Activated CD4-positive, alpha-beta T cell treated with anti-CD3 and anti-CD28 coated beads for 24 hours (primary cell): ENCODE measurements around the gene ACTR8.

Experiments used
- DNase-seq, 2 donors: peaks; one replicate each; pipeline ENCODE4 v3.0.0-alpha.2; 2020; ENCODE audit warnings: low read depth in 2 of 2

ACTR8 gene

GRCh38 chr3:53835257-53835656 is 46.7 kb downstream of the ACTR8 start:
- no peak for DNase-seq

- DNase-seq, result no peak
Observed at GRCh38 chr3:53834429-53835095, 47.4 kb downstream of the ACTR8 start.

DNA sequence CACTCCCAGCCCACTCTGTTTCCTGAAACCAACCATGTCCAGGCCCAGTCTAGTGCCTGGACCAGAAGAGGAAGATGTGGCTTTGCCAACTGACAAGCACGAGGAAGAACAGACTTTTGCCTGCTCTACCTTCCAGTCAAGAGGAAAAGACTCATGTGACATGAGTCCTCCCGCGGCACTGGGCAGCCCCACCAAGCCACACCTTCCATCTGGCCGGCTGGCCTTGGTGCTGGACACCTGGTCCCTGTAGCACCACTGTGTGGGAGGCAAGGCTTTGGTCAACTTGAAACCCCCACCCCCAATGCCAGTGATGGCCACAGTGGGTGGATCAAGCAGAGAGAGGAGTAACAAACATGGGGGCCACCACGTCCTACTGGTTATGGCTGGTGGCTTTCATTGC is 48.3 kb downstream of the ACTR8 start:
- no peak for DNase-seq

DNA sequence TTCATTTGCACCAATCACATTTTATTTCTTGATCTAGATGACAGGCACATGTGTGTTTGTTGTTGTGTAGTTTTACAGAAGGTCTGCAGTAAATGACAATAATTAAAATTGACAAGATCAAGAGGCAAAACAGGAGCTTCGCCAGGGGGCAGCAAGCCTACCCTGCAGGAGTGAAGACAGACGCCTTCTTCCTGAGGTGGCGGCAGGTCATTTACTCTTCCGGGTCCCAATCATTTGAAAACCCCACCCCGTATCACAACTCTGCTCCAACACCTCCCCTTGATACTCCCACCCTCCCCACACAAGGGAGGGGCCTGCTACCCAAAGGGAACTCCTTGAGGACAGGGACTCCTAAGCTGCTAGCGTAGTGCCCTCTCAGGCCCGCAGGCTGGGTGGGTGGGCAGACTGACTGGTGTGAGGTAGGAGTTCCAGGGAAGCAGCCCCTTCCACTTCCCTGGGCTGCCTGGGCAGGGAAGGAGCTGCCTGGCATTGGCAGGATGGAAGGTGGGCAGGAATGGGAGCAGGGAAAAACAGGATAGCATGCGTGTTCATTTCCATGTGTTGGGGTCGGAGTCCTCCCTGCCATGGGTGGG is 48.8 kb downstream of the ACTR8 start:
- no peak for DNase-seq

- no peak for DNase-seq
Observed at GRCh38 chr3:53830944-53831343, 51.0 kb downstream of the ACTR8 start.

DNA sequence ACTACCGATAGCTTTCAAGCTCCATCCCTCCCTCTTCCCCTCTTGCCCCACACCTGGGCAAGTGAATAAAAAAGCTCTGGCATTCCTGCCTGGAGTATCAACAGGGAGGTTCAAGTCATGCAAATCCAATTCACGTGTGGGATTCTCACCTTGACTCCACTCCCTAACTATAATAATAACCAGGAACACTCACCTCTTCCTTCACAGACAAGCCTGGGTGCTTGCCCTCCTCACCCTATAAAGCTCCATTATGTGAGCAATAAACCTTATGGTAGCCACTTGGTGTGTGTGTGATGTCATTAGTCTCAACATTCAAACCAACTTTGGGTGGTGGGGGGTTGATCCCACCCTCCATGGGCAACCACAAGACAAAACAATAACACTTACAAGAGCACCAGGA is 52.3 kb downstream of the ACTR8 start:
- no peak for DNase-seq

DNA sequence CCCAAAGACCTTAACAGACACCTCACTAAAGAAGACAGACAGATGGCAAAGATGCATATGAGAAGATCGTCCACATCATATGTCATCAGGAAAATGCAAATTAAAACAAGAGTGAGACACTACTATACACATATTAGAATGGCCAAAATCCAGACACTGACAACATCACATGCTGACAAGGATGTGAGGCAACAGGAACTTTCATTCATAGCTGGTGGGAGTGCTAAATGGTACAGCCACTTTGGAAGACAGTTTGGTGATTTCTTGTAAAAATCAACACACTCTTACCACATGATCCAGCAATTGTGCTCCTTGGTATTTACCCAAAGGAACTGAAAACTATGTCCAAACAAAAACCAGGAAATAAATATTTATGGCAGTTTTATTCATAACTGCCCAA is 53.4 kb downstream of the ACTR8 start:
- no peak for DNase-seq

DNA sequence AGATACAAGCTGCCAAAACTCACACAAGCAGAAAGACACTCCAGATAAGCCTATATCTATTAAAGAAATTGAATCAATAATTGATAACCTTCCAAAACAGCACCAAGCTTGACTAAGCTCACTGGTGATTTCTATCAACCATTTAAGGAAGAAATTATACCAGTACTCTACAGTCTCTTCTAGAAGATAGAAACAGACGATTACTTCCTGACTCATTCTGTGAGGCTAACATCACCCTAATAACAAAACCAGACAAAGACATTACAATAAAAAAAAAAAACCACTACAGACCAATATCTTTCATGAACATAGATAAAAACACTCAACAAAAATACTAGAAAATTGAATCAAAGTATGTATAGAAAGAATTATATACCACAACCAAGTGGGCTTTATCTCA is 55.9 kb downstream of the ACTR8 start:
- DNase-seq, result no peak

DNA sequence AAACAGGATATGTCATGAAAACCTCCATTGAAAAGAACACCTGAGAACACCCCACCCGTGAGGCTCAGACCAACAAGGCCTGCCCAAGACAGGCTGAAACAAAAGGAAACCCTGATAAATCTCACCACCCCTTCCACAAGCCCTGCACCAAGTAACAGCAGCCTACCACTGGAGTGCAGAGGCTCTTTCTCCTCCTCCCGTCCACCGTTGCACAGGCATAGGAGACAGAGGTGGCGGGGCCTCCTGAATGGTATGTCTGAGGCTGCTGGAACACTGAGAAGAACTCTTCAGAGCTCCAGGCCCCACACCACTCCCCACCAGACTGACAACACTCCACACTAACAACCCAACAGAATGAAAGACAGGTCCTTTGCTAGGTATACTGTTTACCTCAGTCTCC is 57.2 kb downstream of the ACTR8 start:
- DNase-seq, result no peak

GRCh38 chr3:53823956-53824657 is 57.8 kb downstream of the ACTR8 start:
- no peak for DNase-seq

- DNase-seq, result no peak
Observed at GRCh38 chr3:53823026-53823955, 58.7 kb downstream of the ACTR8 start.

- no peak for DNase-seq
Observed at GRCh38 chr3:53822331-53822741, 59.6 kb downstream of the ACTR8 start.

- DNase-seq, result no peak
Observed at GRCh38 chr3:53821631-53822121, 60.3 kb downstream of the ACTR8 start.

GRCh38 chr3:53820756-53821580 is 61.0 kb downstream of the ACTR8 start:
- no peak for DNase-seq

GRCh38 chr3:53820084-53820483 is 61.9 kb downstream of the ACTR8 start:
- DNase-seq, result no peak

GRCh38 chr3:53819163-53819868 is 62.6 kb downstream of the ACTR8 start:
- DNase-seq, result no peak

DNA sequence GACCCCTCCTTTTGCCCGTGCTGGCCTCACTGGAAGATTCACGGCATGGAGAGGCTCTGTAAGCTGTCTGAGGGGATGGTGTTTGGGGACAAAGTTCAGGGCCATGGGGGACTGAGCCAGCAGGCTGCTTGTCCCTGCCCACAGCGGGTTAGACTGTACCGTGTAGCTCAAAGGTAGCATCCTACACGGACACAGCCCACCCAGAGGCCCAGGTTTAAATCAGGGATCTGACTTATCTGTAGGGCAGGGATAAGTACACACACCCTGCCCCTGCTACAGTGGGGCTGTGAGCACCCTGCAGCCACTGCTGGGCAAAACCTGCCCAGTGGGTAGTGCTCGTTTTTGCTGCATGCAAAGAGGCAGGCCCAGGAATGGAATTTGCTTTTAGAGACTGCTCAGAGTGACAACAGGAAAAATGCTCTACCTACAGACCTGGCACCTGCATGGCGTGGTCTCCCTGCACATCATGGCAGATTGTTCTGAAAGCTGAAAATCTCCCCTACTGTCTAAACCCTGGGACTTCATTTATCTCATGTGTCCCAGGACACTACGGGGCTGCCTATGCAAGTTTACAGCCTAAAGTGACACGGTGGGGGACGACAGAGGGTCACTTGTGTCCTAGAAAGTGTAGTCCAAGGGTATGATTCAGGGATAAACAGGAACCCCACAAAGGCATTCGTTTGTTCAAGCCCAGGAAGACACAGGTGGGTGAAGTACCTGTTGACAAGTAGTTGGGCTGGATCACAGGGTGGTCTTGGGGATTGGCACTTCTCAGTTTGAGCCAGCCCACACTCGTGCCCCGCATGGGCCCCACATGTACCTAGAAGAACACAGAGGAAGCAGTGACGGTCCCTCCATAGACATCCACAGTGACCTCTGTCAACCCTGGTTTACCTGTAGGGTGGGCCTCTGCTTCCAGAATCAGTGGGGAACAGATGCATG is 63.5 kb downstream of the ACTR8 start:
- DNase-seq, result no peak

DNA sequence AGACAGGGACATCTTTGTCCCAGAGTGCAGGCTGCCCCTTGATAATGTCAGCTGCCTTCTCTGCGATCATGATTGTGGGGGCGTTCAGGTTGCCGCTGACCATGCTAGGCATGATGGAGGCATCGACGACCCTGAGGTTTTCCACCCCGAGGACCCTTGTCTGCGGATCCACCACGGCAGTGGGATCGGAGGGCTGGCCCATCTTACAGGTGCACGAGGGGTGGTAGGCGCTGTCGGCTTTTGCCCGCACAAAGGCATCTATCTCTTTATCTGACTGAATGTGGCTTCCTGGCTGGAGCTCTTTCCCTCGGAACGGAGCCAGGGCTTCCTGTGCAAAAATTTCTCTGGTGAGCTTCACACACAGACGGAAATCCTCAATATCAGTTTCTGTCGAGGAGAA is 64.1 kb downstream of the ACTR8 start:
- no peak for DNase-seq

DNA sequence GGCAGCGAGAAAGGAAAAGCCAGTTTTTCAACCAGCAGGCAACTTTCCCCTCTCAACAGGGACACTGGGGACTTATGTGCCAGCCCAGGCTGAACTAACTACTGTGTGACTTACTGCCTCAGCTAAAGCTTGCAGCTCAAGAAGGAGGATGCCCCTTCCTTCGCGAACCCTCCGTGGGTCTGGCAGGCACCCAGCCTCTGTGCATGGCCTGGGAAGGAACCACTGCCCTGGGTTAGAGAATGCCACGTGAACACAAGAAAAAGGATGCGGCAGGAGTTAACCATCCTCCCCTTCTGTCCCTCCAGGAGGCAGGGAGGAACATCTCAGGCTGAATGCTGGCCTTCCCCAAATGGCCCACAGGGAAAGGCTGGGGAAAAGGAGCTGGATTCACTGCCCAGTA is 64.7 kb downstream of the ACTR8 start:
- DNase-seq, result no peak
